Smooth muscle cell (in vitro differentiated cells): ENCODE data around the gene UBE2I. TPM values are rescaled to one million over a fixed set of nuclear protein-coding genes. Genes with fewer than 3 reads are reported as not detected.

Experiments used
- DNase-seq: peaks from one replicate; lab custom pipeline; 2025; ENCODE audit not compliant: unreplicated experiment; lab: John Stamatoyannopoulos, UW
- H2AFZ ChIP-seq: fragments of 200-600 bp; sonication (generic); 2 replicates; pipeline ENCODE4 v1.6.0; 2016; ENCODE audit warnings: antibody characterized with exemption, low read depth, mild to moderate bottlenecking
- H3F3A ChIP-seq: fragments of 200-600 bp; sonication (generic); 2 replicates; pipeline ENCODE4 v1.6.0; 2017; ENCODE audit warnings: antibody characterized with exemption, low read depth
- H3K27ac ChIP-seq: fragments of 200-600 bp; sonication (generic); 2 replicates; pipeline ENCODE4 v1.5.1; 2016; ENCODE audit warnings: low read depth, mild to moderate bottlenecking
- H3K27me3 ChIP-seq: fragments of 200-600 bp; sonication (generic); 2 replicates; pipeline ENCODE4 v1.6.1; 2016; ENCODE audit warnings: low read depth, mild to moderate bottlenecking
- H3K36me3 ChIP-seq: fragments of 200-600 bp; sonication (generic); 2 replicates; pipeline ENCODE4 v1.5.1; 2016; ENCODE audit warnings: low read depth
- H3K4me1 ChIP-seq: fragments of 200-600 bp; sonication (generic); 2 replicates; pipeline ENCODE4 v1.5.1; 2016; ENCODE audit warnings: low read depth
- H3K4me2 ChIP-seq: fragments of 200-600 bp; sonication (generic); 2 replicates; pipeline ENCODE4 v1.6.0; 2016; ENCODE audit warnings: mild to moderate bottlenecking
- H3K4me3 ChIP-seq: fragments of 200-600 bp; sonication (generic); 2 replicates; pipeline ENCODE4 v1.5.1; 2016; ENCODE audit warnings: mild to moderate bottlenecking
- H3K79me2 ChIP-seq: fragments of 200-600 bp; sonication (generic); 2 replicates; pipeline ENCODE4 v1.6.0; 2016; ENCODE audit warnings: low read depth, mild to moderate bottlenecking
- H3K9ac ChIP-seq: fragments of 200-600 bp; sonication (generic); 2 replicates; pipeline ENCODE4 v1.6.0; 2016; ENCODE audit warnings: low read depth
- H3K9me3 ChIP-seq: fragments of 200-600 bp; sonication (generic); replicated peaks from 2 replicates; pipeline ENCODE4 v1.5.1; 2016; ENCODE audit warnings: low read depth
- H4K20me1 ChIP-seq: fragments of 200-600 bp; sonication (generic); 2 replicates; pipeline ENCODE4 v1.6.0; 2016; ENCODE audit warnings: low read depth
- WGBS: methylation state at CpG from one replicate; pipeline ENCODE4 v1.1.7; 2016; ENCODE audit warnings: low lambda C conversion rate; 5-methylcytosine and 5-hydroxymethylcytosine counted together
- polyA plus RNA-seq: library from polyadenylated mRNA; unstranded; fragments of >200 nt; fragmentation: Nextera tagmentation; extraction: Ambion mirVana; gene quantifications from 2 replicates; pipeline ENCODE4 v1.2.1, GENCODE V29; 2016
- total RNA-seq: library from RNA; depleted of rRNA; stranded (reverse); fragments of >200 nt; gene quantifications from 2 replicates; pipeline ENCODE4 v1.2.3, GENCODE V29; 2014
- TF ChIP-seq, protein P1 (sequence below): fragments of 200-600 bp; sonication (generic); IDR thresholded peaks from 2 replicates; pipeline ENCODE4 v1.5.1; 2017; ENCODE audit warnings: borderline replicate concordance, mild to moderate bottlenecking, antibody characterized with exemption; ENCODE audit not compliant: insufficient read depth, poor library complexity, severe bottlenecking

Gene UBE2I
- total and polyA plus RNA-seq, 2 experiments from 2014 or later = 95.9 to 169 TPM

DNA sequence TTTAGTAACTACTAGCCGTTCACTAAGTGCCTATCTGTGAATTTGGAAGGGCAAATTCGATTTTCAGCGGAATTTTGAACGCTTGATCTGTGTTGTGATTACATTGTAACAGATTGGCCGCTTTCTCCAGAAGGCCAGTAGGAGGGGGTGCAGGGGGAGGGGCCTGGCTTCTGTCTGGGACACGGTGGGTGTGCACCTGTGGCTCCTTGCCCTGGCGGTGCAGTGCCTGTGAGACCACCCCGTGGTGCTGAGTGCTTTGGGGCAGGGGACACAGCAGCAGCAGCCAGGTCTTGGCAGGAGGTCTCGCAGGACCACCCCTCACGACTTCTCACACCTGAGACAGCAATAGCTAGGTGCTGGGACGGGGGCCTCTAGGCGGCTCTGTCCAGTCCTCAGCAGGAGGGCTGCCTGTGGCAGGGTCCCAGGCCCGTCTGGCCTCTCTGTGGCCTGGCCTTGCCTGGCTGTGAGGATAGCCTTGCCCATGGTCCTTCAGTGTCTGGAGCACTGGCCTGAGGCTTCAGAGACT is 1.8 kb downstream of the UBE2I start:
- Histone ChIP-seq H3K4me1 (peaks cover 15% of the 10 kb centered on the region), H3K27ac (peak overlapping the region; percentile 28), H3K9me3 (no peaks in the 10 kb centered on the region), H2AFZ (no peak overlapping the region), H3K27me3 (no peaks in the 10 kb centered on the region), H3K4me2 (peak overlapping the region; percentile 97), H3K4me3 (peak overlapping the region; percentile 74), H4K20me1 (peaks cover 64% of the 10 kb centered on the region), H3K79me2 (peaks cover 60% of the 10 kb centered on the region), H3K36me3 (peaks cover 6% of the 10 kb centered on the region), H3K9ac (peak overlapping the region; percentile 76), H3F3A (no peaks in the 10 kb centered on the region)
- WGBS = 48% methylated on average over 13 of the region's 13 CpGs
- DNase-seq = no peak
- TF ChIP-seq, protein P1, sequence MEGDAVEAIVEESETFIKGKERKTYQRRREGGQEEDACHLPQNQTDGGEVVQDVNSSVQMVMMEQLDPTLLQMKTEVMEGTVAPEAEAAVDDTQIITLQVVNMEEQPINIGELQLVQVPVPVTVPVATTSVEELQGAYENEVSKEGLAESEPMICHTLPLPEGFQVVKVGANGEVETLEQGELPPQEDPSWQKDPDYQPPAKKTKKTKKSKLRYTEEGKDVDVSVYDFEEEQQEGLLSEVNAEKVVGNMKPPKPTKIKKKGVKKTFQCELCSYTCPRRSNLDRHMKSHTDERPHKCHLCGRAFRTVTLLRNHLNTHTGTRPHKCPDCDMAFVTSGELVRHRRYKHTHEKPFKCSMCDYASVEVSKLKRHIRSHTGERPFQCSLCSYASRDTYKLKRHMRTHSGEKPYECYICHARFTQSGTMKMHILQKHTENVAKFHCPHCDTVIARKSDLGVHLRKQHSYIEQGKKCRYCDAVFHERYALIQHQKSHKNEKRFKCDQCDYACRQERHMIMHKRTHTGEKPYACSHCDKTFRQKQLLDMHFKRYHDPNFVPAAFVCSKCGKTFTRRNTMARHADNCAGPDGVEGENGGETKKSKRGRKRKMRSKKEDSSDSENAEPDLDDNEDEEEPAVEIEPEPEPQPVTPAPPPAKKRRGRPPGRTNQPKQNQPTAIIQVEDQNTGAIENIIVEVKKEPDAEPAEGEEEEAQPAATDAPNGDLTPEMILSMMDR = no peak

DNA sequence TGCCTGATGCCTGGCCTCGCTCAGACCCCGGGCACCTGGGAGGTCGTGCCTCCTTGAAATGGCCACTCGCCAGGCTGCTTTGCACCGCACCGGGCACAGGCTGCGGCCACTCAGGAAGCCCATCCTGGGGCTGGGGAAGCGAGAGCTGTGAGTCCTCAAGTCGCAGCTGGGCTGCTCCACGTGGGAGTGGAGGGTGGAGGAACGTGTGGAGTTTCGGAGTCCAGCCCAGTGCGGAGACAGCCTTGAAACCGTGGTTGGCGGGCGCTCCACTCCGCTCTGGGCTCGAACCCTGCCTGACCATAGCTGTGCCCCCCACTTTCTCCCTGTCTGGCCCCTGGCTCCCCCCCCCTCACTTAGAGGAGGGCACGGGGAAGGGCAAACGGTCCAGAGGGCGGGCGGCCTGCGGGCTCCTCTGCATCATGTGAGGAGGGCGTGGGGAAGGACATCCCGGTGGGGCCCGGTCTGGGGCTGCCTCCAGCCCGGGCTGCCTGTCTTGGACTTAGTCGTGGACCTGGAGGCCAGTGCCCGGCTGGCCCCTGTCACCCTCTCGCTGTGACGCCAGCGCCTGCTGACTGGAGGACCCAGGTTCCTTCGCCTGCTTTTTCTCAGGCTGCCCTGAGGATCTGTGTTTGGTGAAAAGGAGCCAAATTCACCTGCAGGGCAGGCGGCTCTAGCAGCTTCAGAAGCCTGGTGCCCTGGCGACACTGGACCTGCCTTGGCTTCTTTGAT is 2.5 kb downstream of the UBE2I start:
- Histone ChIP-seq H3K4me1 (peaks cover 15% of the 10 kb centered on the region), H3K4me3 (peak overlapping the region; percentile 74), H3K4me2 (peak overlapping the region; percentile 97), H3K27ac (no peak overlapping the region), H3F3A (no peaks in the 10 kb centered on the region), H3K36me3 (peaks cover 6% of the 10 kb centered on the region), H3K27me3 (no peaks in the 10 kb centered on the region), H3K79me2 (peaks cover 66% of the 10 kb centered on the region), H4K20me1 (peaks cover 70% of the 10 kb centered on the region), H3K9me3 (no peaks in the 10 kb centered on the region), H2AFZ (no peak overlapping the region), H3K9ac (peak overlapping the region; percentile 22)
- 83% methylated on average over 24 of the region's 35 CpGs for WGBS
- DNase-seq = no peak
- TF ChIP-seq, protein P1 = no peak

DNA sequence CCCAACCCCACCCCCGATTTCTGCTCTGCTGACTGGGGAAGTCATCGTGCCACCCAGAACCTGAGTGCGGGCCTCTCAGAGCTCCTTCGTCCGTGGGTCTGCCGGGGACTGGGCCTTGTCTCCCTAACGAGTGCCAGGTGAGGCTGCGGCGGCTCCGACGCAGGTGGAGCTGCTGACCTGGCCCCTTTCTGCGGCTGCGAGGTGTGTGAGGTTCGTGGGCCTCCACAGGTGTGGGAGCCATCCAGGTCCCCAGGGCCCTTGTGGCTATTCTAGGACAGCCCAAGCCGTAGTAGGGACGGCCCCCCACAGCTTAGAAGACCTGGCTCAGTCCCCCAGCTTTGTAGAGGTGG is 3.0 kb downstream of the UBE2I start:
- H2AFZ ChIP-seq = no peak overlapping the region
- TF ChIP-seq, protein P1 = no peak

More for the DNA sequence above, 3.0 kb downstream of the UBE2I start:
- Histone ChIP-seq H3K27ac (no peak overlapping the region), H3K36me3 (peaks cover 6% of the 10 kb centered on the region), H4K20me1 (peaks cover 76% of the 10 kb centered on the region), H3K4me1 (peaks cover 15% of the 10 kb centered on the region), H3K4me3 (no peak overlapping the region), H3K79me2 (peaks cover 70% of the 10 kb centered on the region), H3K9me3 (no peaks in the 10 kb centered on the region), H3K27me3 (no peaks in the 10 kb centered on the region), H3F3A (no peaks in the 10 kb centered on the region), H3K9ac (no peak overlapping the region), H3K4me2 (peak overlapping the region; percentile 97)
- 98% methylated on average over 16 of the region's 16 CpGs for WGBS
- DNase-seq = no peak
